H1 (cell line): ENCODE data around the gene F2RL2. TPM values are rescaled to one million over a fixed set of nuclear protein-coding genes. Genes with fewer than 3 reads are reported as not detected.

Experiments
- CTCF ChIA-PET: fragments of 300-600 bp; sonication (Branson Sonifier 250); formaldehyde crosslinking; loops from one replicate; lab custom pipeline; 2021; ENCODE audit not compliant: partially characterized antibody; lab: Charles Lee
- POLR2A ChIA-PET: fragments of 300-600 bp; sonication (Branson Sonifier 250); formaldehyde crosslinking; loops from one replicate; lab custom pipeline; 2021; ENCODE audit warnings: inconsistent platforms; ENCODE audit not compliant: partially characterized antibody; lab: Charles Lee
- DNase-seq, 2 experiments: peaks; one replicate each; pipeline versions ENCODE4 v3.0.0 to v3.0.0-alpha.2; 2010 to 2022; ENCODE audit warnings: low spot score in 2 of 2, low read depth in 1 of 2, mixed read lengths in 1 of 2
- FAIRE-seq: peaks from 2 replicates; lab custom pipeline; 2011; peaks lifted over from hg19 to GRCh38; lab: Jason Lieb, UNC
- H2AFZ ChIP-seq: 2 replicates; pipeline ENCODE4 v1.8.1; 2012; ENCODE audit warnings: low read length, inconsistent platforms
- H2AK5ac ChIP-seq: 2 replicates; pipeline ENCODE4 v1.6.1; 2013; ENCODE audit warnings: low read depth, low read length
- H2BK120ac ChIP-seq: replicated peaks from 2 replicates; pipeline ENCODE3; 2013; ENCODE audit warnings: low read depth, low read length, inconsistent platforms
- H2BK12ac ChIP-seq: 2 replicates; pipeline ENCODE4 v1.6.1; 2013; ENCODE audit warnings: low read depth, low read length
- H2BK15ac ChIP-seq: 2 replicates; pipeline ENCODE4 v1.6.1; 2013; ENCODE audit warnings: low read length
- H2BK20ac ChIP-seq: 2 replicates; pipeline ENCODE4 v1.6.1; 2013; ENCODE audit warnings: low read length
- H2BK5ac ChIP-seq: 2 replicates; pipeline ENCODE4 v1.6.1; 2013; ENCODE audit warnings: low read depth, low read length
- H3K14ac ChIP-seq: 2 replicates; pipeline ENCODE4 v1.6.1; 2013; ENCODE audit warnings: inconsistent platforms; ENCODE audit not compliant: insufficient read length
- H3K18ac ChIP-seq: 2 replicates; pipeline ENCODE4 v1.6.1; 2013; ENCODE audit warnings: low read length; ENCODE audit errors: extremely low read depth
- H3K23ac ChIP-seq: 2 replicates; pipeline ENCODE4 v1.6.1; 2013; ENCODE audit warnings: inconsistent platforms; ENCODE audit not compliant: insufficient read length
- H3K23me2 ChIP-seq: 2 replicates; pipeline ENCODE4 v1.6.1; 2013; ENCODE audit warnings: low read depth, low read length
- H3K27ac ChIP-seq: 2 replicates; pipeline ENCODE4 v1.6.1; 2011; ENCODE audit warnings: low read depth, low read length, inconsistent platforms
- H3K27me3 ChIP-seq, 4 experiments: replicated peaks in 1 of 4; 1 replicate in 1 of 4; 2 replicates in 3 of 4; pipeline versions ENCODE4 v1.6.1 to v1.8.1; 2011 to 2013; ENCODE audit warnings: low read length in 3 of 4, mild to moderate bottlenecking in 3 of 4, inconsistent platforms in 2 of 4, mixed read lengths in 2 of 4, moderate library complexity in 1 of 4; ENCODE audit not compliant: control insufficient read depth in 3 of 4, insufficient read depth in 3 of 4; ENCODE audit errors: extremely low read depth in 1 of 4
- H3K36me3 ChIP-seq, 4 experiments: 2 replicates each; pipeline versions ENCODE4 v1.6.1 to v1.8.1; 2011 to 2013; ENCODE audit warnings: mild to moderate bottlenecking in 4 of 4, low read length in 3 of 4, moderate library complexity in 2 of 4, control low read depth in 1 of 4, inconsistent platforms in 1 of 4; ENCODE audit not compliant: insufficient read depth in 4 of 4, control insufficient read depth in 2 of 4
- H3K4ac ChIP-seq: replicated peaks from 2 replicates; pipeline ENCODE3; 2013; ENCODE audit warnings: low read length, low read depth, mixed read lengths, inconsistent platforms; ENCODE audit not compliant: insufficient read length
- H3K4me1 ChIP-seq, 4 experiments: replicated peaks in 1 of 4; 1 replicate in 1 of 4; 2 replicates in 3 of 4; pipeline versions ENCODE4 v1.6.1 to v1.8.1; 2011 to 2013; ENCODE audit warnings: low read length in 3 of 4, inconsistent platforms in 2 of 4, mixed read lengths in 1 of 4; ENCODE audit not compliant: insufficient read depth in 4 of 4, control insufficient read depth in 3 of 4
- H3K4me2 ChIP-seq, 2 experiments: 2 replicates each; pipeline versions ENCODE4 v1.6.1 to v1.8.1; 2011 to 2013; ENCODE audit warnings: low read depth in 2 of 2, low read length in 2 of 2, control low read depth in 1 of 2, inconsistent platforms in 1 of 2, mild to moderate bottlenecking in 1 of 2; ENCODE audit not compliant: insufficient read depth in 1 of 2
- H3K4me3 ChIP-seq, 4 experiments: fragments of 200-600, 300-600 bp in 1 of 4; sonication (generic), shearing (Covaris generic), sonication (Bioruptor Twin) in 1 of 4; 2 replicates each; pipeline versions ENCODE4 v1.5.1 to v1.8.1; 2011 to 2016; ENCODE audit warnings: low read length in 4 of 4, low read depth in 3 of 4, control low read depth in 2 of 4, inconsistent platforms in 2 of 4, mild to moderate bottlenecking in 2 of 4, mixed read lengths in 1 of 4, moderate library complexity in 1 of 4; ENCODE audit not compliant: insufficient read depth in 2 of 4; ENCODE audit errors: extremely low read depth in 1 of 4
- H3K56ac ChIP-seq: replicated peaks from 2 replicates; pipeline ENCODE3; 2013; ENCODE audit warnings: low read depth, mild to moderate bottlenecking, mixed read lengths, low read length, inconsistent platforms; ENCODE audit not compliant: insufficient read length
- H3K79me1 ChIP-seq: 2 replicates; pipeline ENCODE4 v1.6.1; 2013; ENCODE audit warnings: low read depth, low read length, control low read depth
- H3K79me2 ChIP-seq, 2 experiments: 2 replicates each; pipeline versions ENCODE4 v1.6.1 to v1.8.1; 2012 to 2013; ENCODE audit warnings: low read length in 2 of 2, mild to moderate bottlenecking in 2 of 2, inconsistent platforms in 1 of 2; ENCODE audit not compliant: insufficient read depth in 2 of 2, control insufficient read depth in 1 of 2
- H3K9ac ChIP-seq, 4 experiments: replicated peaks in 1 of 4; 1 replicate in 1 of 4; 2 replicates in 3 of 4; pipeline versions ENCODE4 v1.6.1 to v1.8.1; 2011 to 2013; ENCODE audit warnings: low read depth in 3 of 4, low read length in 3 of 4, control low read depth in 2 of 4, mild to moderate bottlenecking in 2 of 4, moderate library complexity in 2 of 4, inconsistent platforms in 1 of 4; ENCODE audit errors: extremely low read depth in 1 of 4
- H3K9me3 ChIP-seq, 2 experiments: 2 replicates each; pipeline versions ENCODE4 v1.6.1 to v1.8.1; 2012 to 2013; ENCODE audit warnings: mild to moderate bottlenecking in 2 of 2, moderate library complexity in 2 of 2, control low read depth in 1 of 2, inconsistent platforms in 1 of 2, low read depth in 1 of 2, low read length in 1 of 2, mixed read lengths in 1 of 2; ENCODE audit not compliant: insufficient read depth in 2 of 2
- H4K20me1 ChIP-seq, 2 experiments: replicated peaks in 1 of 2; 2 replicates each; pipeline versions ENCODE3 to v1.8.1; 2011 to 2013; ENCODE audit warnings: inconsistent platforms in 2 of 2, low read length in 2 of 2, mild to moderate bottlenecking in 1 of 2; ENCODE audit not compliant: insufficient read depth in 2 of 2, control insufficient read depth in 1 of 2
- H4K5ac ChIP-seq: 2 replicates; pipeline ENCODE4 v1.6.1; 2013; ENCODE audit warnings: low read length, low read depth, mixed read lengths, inconsistent platforms; ENCODE audit not compliant: insufficient read length
- H4K8ac ChIP-seq: 2 replicates; pipeline ENCODE4 v1.8.0; 2013; ENCODE audit warnings: mild to moderate bottlenecking, moderate library complexity, low read length, inconsistent platforms; ENCODE audit not compliant: insufficient read depth; ENCODE audit errors: extremely low read depth
- H4K91ac ChIP-seq: replicated peaks from 2 replicates; pipeline ENCODE3; 2013; ENCODE audit warnings: low read length, mixed read lengths, inconsistent platforms; ENCODE audit not compliant: insufficient read length
- ATF2 ChIP-seq: IDR thresholded peaks from 2 replicates; pipeline ENCODE4 v1.6.1; 2012; ENCODE audit warnings: low read length, inconsistent platforms
- CEBPB ChIP-seq: IDR thresholded peaks from 2 replicates; pipeline ENCODE4 v1.6.1; 2012; ENCODE audit warnings: low read depth, low read length
- KDM4A ChIP-seq: IDR thresholded peaks from one replicate; pipeline ENCODE4 v1.7.1; 2012; ENCODE audit warnings: low read depth, mild to moderate bottlenecking, moderate library complexity, low read length, inconsistent platforms; ENCODE audit not compliant: severe bottlenecking
- RBBP5 ChIP-seq: IDR thresholded peaks from 2 replicates; pipeline ENCODE4 v1.7.1; 2012; ENCODE audit warnings: low read depth, mild to moderate bottlenecking, inconsistent platforms, low read length, moderate library complexity, borderline replicate concordance
- RNF2 ChIP-seq: fragments of 200-900, 300-1000 bp; sonication (generic); IDR thresholded peaks from 2 replicates; pipeline ENCODE4 v1.7.1; 2016; ENCODE audit warnings: borderline replicate concordance, low read depth, mild to moderate bottlenecking, antibody characterized with exemption, low read length; ENCODE audit not compliant: poor library complexity, severe bottlenecking; ENCODE audit errors: missing control alignments
- SP4 ChIP-seq: IDR thresholded peaks from 2 replicates; pipeline ENCODE4 v1.6.1; 2012; ENCODE audit warnings: low read length, inconsistent platforms
- SRF ChIP-seq: IDR thresholded peaks from 2 replicates; pipeline ENCODE4 v1.6.1; 2011; ENCODE audit warnings: mild to moderate bottlenecking, low read depth, low read length, moderate library complexity
- WGBS, 2 experiments: shearing (Covaris generic) in 1 of 2; methylation state at CpG; one replicate each; pipeline versions ENCODE4 v1.1.6 to v1.1.7; 2013 to 2015; ENCODE audit warnings: low lambda C conversion rate in 2 of 2, mixed read lengths in 2 of 2, inconsistent platforms in 1 of 2, low coverage in 1 of 2, missing lambda C conversion rate in 1 of 2; ENCODE audit not compliant: insufficient replicate concordance in 2 of 2, insufficient coverage in 1 of 2, insufficient read length in 1 of 2; ENCODE audit errors: extremely low coverage in 1 of 2, missing lambda C conversion rate in 1 of 2; 5-methylcytosine and 5-hydroxymethylcytosine counted together
- polyA plus RNA-seq, 7 experiments: library from polyadenylated mRNA; depleted of rRNA in 3 of 7; stranded (reverse) in 5 of 7; unstranded in 2 of 7; fragments of >200 nt in 5 of 7; fragments of 200-250 nt in 2 of 7; gene quantifications; 1 replicate in 5 of 7; 2 replicates in 1 of 7; 4 replicates in 1 of 7; pipeline versions ENCODE4 v1.2.1 to v1.2.3, GENCODE V29; 2011 to 2013; ENCODE audit warnings: missing spikeins in 2 of 7, mixed read lengths in 2 of 7
- total RNA-seq: library from RNA; stranded (reverse); fragmentation: NEBNext Ultra II Directional; extraction: Animal tissue kit (Norgen Biotek cat#: 25700); gene quantifications from 2 replicates; pipeline ENCODE4 v1.2.1, GENCODE V29; 2021

F2RL2 gene
- total and polyA plus RNA-seq, 2 of the 8 experiments (the other 6 are each of a cell fraction or from before 2014, with no cell fraction given), result 0.03 to 0.07 TPM

DNA sequence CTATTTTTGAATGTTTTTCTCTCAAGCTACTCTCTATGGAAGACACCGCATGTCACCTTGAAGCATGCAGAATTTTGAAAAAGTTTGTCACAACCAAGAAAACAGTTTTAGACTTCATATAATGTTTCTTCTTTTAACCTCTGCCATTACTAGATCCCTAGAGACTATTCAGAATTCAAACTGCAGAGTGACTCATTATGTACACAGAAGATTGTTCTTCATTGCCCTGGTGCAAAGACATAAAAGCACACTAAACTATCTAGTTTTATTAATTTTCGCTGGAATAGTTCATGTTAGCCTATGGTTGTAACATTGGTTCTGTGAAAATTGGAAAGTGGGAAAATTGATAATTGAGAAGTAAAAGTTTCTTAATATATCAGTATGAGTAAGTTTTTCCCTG lies 18.4 kb downstream of the F2RL2 start:
- H3K23ac ChIP-seq, result no peak overlapping the region
- CTCF ChIA-PET, result interaction anchor here (0.9 to 1.5 kb wide), 3 partner anchors 16 to 36 kb away, joined by 3 to 4 read pairs (median 3); no protein-coding TSS in a partner anchor
- TF ChIP-seq KDM4A, result no peak
- no peak for TF ChIP-seq RBBP5
- no peak for TF ChIP-seq CEBPB
- no peak for TF ChIP-seq RNF2
- no peak for TF ChIP-seq SRF
- no peak for TF ChIP-seq SP4
- no peak for TF ChIP-seq ATF2

More for the DNA sequence above, 18.4 kb downstream of the F2RL2 start:
- H3K4me1 ChIP-seq, result peaks cover 0 to 4% (median 2%) of the 10 kb centered on the region in 4 experiments; a peak in 3 of 7 replicates
- no peak overlapping the region for H2BK120ac ChIP-seq
- H3K79me2 ChIP-seq, result no peaks in the 10 kb centered on the region
- no peak overlapping the region for H4K91ac ChIP-seq
- WGBS, 2 experiments, result 43% methylated on average over 2 of the region's 2 CpGs; no CpG with 5 or more reads in 1 of the 2 experiments
- H3K18ac ChIP-seq, result no peak overlapping the region
- H3K9ac ChIP-seq, result no peak overlapping the region
- no peaks in the 10 kb centered on the region for H4K20me1 ChIP-seq
- H3K79me1 ChIP-seq, result no peaks in the 10 kb centered on the region
- FAIRE-seq (no peak), DNase-seq (no peak)
- H3K4me2 ChIP-seq, result no peak overlapping the region
- H3K9me3 ChIP-seq, result no peaks in the 10 kb centered on the region
- no peak overlapping the region for H4K5ac ChIP-seq
- no peaks in the 10 kb centered on the region for H3K27me3 ChIP-seq
- peaks cover 0 to 3% (median 0%) of the 10 kb centered on the region in 4 experiments; a peak in 2 of 8 replicates for H3K36me3 ChIP-seq
- H2BK15ac ChIP-seq, result no peak overlapping the region
- no peak overlapping the region for H3K4me3 ChIP-seq
- H3K14ac ChIP-seq, result no peak overlapping the region
- no peak overlapping the region for H2AK5ac ChIP-seq
- H3K56ac ChIP-seq, result no peak overlapping the region
- H2BK5ac ChIP-seq, result no peak overlapping the region
- H2AFZ ChIP-seq, result no peak overlapping the region
- no peak overlapping the region for H3K4ac ChIP-seq
- POLR2A ChIA-PET, result interaction anchor here (0.7 kb wide), 1 partner anchor 217 kb away, joined by 3 read pairs; no protein-coding TSS in a partner anchor
- no peak overlapping the region for H3K27ac ChIP-seq
- no peak overlapping the region for H4K8ac ChIP-seq
- H2BK12ac ChIP-seq, result no peak overlapping the region
- H3K23me2 ChIP-seq, result no peaks in the 10 kb centered on the region
- no peak overlapping the region for H2BK20ac ChIP-seq
